Measurements from ENCODE around the gene SLC8A1. TPM values are rescaled to one million over a fixed set of nuclear protein-coding genes. Genes with fewer than 3 reads are reported as not detected.

Gene SLC8A1
- total and polyA plus RNA-seq, 2 of the 13 experiments (the other 11 are each of a cell fraction or from before 2014, with no cell fraction given) = not detected

DNA sequence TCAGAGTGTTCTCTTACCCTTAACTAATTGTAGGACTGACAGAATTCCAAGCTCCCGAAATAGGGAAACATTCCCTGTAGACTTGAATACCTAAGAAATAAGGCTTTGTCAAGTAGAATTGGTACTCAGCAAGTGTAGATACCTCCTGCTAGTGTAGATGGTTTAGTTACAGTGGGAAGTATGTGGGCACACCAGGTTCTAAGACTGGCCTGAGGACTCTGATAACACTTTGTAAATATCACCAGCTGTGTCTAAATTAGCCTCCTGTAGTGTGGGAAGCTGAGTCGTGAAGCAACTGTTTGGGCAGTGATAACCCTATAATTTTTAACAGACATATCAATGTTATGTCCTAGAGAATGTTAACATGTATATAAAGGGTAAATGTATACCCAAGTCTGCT is 304.5 kb downstream of the SLC8A1 start (continued):
- TF ChIP-seq, protein P1, sequence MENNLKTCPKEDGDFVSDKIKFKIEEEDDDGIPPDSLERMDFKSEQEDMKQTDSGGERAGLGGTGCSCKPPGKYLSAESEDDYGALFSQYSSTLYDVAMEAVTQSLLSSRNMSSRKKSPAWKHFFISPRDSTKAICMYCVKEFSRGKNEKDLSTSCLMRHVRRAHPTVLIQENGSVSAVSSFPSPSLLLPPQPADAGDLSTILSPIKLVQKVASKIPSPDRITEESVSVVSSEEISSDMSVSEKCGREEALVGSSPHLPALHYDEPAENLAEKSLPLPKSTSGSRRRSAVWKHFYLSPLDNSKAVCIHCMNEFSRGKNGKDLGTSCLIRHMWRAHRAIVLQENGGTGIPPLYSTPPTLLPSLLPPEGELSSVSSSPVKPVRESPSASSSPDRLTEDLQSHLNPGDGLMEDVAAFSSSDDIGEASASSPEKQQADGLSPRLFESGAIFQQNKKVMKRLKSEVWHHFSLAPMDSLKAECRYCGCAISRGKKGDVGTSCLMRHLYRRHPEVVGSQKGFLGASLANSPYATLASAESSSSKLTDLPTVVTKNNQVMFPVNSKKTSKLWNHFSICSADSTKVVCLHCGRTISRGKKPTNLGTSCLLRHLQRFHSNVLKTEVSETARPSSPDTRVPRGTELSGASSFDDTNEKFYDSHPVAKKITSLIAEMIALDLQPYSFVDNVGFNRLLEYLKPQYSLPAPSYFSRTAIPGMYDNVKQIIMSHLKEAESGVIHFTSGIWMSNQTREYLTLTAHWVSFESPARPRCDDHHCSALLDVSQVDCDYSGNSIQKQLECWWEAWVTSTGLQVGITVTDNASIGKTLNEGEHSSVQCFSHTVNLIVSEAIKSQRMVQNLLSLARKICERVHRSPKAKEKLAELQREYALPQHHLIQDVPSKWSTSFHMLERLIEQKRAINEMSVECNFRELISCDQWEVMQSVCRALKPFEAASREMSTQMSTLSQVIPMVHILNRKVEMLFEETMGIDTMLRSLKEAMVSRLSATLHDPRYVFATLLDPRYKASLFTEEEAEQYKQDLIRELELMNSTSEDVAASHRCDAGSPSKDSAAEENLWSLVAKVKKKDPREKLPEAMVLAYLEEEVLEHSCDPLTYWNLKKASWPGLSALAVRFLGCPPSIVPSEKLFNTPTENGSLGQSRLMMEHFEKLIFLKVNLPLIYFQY (CRISPR knock-in tag; IDR thresholded peaks at IDR 0.05; ENCODE audit: borderline replicate concordance) = no peak
- TF ChIP-seq ISX (CRISPR knock-in tag; conservative IDR thresholded peaks at IDR 0.05) (no peak), SIN3B (IDR thresholded peaks at IDR 0.05; ENCODE audit: low read length) (no peak), ZNF773 (CRISPR knock-in tag; IDR thresholded peaks at IDR 0.05; ENCODE audit: borderline replicate concordance) (no peak), SP140L (CRISPR knock-in tag; IDR thresholded peaks at IDR 0.05; ENCODE audit: borderline replicate concordance) (no peak), TEF (CRISPR knock-in tag; IDR thresholded peaks at IDR 0.05) (no peak), TCF12 (IDR thresholded peaks at IDR 0.05) (no peak), TCF12 (CRISPR knock-in tag; IDR thresholded peaks at IDR 0.05) (no peak), NKX3-1 (CRISPR knock-in tag; IDR thresholded peaks at IDR 0.05) (no peak)
- TF ChIP-seq, protein P2, sequence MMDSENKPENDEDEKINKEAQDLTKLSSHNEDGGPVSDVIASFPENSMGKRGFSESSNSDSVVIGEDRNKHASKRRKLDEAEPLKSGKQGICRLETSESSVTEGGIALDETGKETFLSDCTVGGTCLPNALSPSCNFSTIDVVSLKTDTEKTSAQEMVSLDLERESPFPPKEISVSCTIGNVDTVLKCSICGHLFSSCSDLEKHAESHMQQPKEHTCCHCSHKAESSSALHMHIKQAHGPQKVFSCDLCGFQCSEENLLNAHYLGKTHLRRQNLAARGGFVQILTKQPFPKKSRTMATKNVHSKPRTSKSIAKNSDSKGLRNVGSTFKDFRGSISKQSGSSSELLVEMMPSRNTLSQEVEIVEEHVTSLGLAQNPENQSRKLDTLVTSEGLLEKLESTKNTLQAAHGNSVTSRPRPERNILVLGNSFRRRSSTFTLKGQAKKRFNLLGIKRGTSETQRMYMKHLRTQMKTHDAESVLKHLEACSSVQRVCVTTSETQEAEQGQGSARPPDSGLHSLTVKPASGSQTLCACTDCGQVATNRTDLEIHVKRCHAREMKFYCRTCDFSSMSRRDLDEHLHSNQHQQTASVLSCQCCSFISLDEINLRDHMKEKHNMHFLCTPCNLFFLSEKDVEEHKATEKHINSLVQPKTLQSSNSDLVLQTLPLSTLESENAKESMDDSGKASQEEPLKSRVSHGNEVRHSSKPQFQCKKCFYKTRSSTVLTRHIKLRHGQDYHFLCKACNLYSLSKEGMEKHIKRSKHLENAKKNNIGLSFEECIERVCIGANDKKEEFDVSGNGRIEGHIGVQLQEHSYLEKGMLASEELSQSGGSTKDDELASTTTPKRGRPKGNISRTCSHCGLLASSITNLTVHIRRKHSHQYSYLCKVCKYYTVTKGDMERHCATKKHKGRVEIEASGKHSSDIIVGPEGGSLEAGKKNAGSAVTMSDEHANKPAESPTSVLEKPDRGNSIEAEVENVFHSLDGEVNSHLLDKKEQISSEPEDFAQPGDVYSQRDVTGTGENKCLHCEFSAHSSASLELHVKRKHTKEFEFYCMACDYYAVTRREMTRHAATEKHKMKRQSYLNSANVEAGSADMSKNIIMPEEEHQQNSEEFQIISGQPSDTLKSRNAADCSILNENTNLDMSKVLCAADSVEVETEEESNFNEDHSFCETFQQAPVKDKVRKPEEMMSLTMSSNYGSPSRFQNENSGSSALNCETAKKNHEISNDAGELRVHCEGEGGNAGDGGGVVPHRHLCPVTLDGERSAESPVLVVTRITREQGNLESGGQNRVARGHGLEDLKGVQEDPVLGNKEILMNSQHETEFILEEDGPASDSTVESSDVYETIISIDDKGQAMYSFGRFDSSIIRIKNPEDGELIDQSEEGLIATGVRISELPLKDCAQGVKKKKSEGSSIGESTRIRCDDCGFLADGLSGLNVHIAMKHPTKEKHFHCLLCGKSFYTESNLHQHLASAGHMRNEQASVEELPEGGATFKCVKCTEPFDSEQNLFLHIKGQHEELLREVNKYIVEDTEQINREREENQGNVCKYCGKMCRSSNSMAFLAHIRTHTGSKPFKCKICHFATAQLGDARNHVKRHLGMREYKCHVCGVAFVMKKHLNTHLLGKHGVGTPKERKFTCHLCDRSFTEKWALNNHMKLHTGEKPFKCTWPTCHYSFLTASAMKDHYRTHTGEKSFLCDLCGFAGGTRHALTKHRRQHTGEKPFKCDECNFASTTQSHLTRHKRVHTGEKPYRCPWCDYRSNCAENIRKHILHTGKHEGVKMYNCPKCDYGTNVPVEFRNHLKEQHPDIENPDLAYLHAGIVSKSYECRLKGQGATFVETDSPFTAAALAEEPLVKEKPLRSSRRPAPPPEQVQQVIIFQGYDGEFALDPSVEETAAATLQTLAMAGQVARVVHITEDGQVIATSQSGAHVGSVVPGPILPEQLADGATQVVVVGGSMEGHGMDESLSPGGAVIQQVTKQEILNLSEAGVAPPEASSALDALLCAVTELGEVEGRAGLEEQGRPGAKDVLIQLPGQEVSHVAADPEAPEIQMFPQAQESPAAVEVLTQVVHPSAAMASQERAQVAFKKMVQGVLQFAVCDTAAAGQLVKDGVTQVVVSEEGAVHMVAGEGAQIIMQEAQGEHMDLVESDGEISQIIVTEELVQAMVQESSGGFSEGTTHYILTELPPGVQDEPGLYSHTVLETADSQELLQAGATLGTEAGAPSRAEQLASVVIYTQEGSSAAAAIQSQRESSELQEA (CRISPR knock-in tag; IDR thresholded peaks at IDR 0.05; ENCODE audit: not compliant biosample characterization) = no peak
